ENCODE data around the gene ABCD3. TPM values are rescaled to one million over a fixed set of nuclear protein-coding genes. Genes with fewer than 3 reads are reported as not detected.

ABCD3 gene
- total RNA-seq, 1 experiment from 2014 or later, result 26.5 TPM

DNA sequence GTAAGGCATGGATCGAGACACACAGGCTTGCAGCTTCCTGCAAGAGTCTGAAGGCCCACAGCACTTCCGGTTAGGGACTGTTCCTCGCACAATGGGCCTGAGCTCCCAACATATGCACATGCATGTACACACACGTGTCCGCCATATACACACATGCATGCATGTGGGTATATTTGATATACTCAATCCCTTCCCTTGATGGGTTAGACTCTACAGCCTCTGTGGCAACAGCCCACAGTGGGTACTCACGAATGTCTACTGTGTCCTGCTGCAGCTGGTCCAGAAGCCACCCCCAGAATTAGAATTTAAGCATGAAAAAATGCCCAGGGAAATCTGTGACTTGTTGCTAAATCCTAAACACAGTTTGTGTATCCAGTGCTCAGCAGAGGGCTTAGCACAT lies 113.5 kb downstream of the ABCD3 start:
- Mint-ChIP-seq H3K4me3 (ENCODE audit: unreplicated experiment) (no peak overlapping the region), H3K27me3 (ENCODE audit: insufficient read depth, unreplicated experiment) (no peaks in the 10 kb centered on the region), H3K4me1 (ENCODE audit: insufficient read depth, unreplicated experiment) (peaks cover 47% of the 10 kb centered on the region), H3K27ac (ENCODE audit: low read depth, unreplicated experiment) (peak overlapping the region; percentile 79), H3K36me3 (ENCODE audit: insufficient read depth, unreplicated experiment) (peaks cover 76% of the 10 kb centered on the region), H3K9me3 (ENCODE audit: unreplicated experiment) (no peaks in the 10 kb centered on the region)
- TF ChIP-seq, protein P1, sequence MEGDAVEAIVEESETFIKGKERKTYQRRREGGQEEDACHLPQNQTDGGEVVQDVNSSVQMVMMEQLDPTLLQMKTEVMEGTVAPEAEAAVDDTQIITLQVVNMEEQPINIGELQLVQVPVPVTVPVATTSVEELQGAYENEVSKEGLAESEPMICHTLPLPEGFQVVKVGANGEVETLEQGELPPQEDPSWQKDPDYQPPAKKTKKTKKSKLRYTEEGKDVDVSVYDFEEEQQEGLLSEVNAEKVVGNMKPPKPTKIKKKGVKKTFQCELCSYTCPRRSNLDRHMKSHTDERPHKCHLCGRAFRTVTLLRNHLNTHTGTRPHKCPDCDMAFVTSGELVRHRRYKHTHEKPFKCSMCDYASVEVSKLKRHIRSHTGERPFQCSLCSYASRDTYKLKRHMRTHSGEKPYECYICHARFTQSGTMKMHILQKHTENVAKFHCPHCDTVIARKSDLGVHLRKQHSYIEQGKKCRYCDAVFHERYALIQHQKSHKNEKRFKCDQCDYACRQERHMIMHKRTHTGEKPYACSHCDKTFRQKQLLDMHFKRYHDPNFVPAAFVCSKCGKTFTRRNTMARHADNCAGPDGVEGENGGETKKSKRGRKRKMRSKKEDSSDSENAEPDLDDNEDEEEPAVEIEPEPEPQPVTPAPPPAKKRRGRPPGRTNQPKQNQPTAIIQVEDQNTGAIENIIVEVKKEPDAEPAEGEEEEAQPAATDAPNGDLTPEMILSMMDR (IDR thresholded peaks at IDR 0.05; ENCODE audit: unreplicated experiment), result no peak
- BruUV-seq (replicated peaks), result no TSS peak
- intact Hi-C loops (cut with micrococcal nuclease), result no loop called here
- CTCF ChIA-PET, result interaction anchor here (0.6 to 28.3 kb wide), 14 partner anchors 10 to 1630 kb away, joined by 3 to 457 read pairs (median 4); no protein-coding TSS in a partner anchor
- no peak for DNase-seq (ENCODE audit: unreplicated experiment)
- POLR2A ChIA-PET, result interaction anchor here (0.8 to 1.5 kb wide), 2 partner anchors 9 to 276 kb away, joined by 3 to 4 read pairs; no protein-coding TSS in a partner anchor

DNA sequence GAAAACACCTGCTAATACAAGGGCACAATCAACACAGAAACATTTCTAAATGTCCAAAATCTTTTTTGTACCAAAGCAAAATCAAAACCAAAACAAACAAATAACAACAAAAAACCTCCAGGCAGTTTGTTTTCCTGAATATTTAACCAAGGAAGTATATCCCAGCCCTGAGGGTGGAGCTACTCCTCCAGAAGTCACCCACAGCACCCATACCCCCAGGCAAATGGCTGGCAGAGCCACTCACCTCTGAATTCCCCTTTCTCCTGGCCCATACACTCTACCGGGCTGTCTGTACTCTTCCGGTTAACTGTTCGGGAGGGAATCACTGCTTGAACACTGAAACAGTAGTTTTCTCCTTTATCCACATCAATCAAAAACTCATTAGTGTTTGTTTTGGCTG lies 113.9 kb downstream of the ABCD3 start:
- H3K27ac Mint-ChIP-seq (ENCODE audit: low read depth, unreplicated experiment), result peak overlapping the region; percentile 79
- peaks cover 49% of the 10 kb centered on the region for H3K4me1 Mint-ChIP-seq (ENCODE audit: insufficient read depth, unreplicated experiment)
- no TSS peak for BruUV-seq (replicated peaks)
- CTCF ChIA-PET, result interaction anchor here (0.6 to 28.3 kb wide), 10 partner anchors 11 to 509 kb away, joined by 3 to 457 read pairs (median 4); no protein-coding TSS in a partner anchor
- H3K27me3 Mint-ChIP-seq (ENCODE audit: insufficient read depth, unreplicated experiment), result no peaks in the 10 kb centered on the region
- no peak overlapping the region for H3K4me3 Mint-ChIP-seq (ENCODE audit: unreplicated experiment)
- intact Hi-C loops (cut with micrococcal nuclease), result no loop called here
- peak; percentile 52 for DNase-seq (ENCODE audit: unreplicated experiment)
- peaks cover 76% of the 10 kb centered on the region for H3K36me3 Mint-ChIP-seq (ENCODE audit: insufficient read depth, unreplicated experiment)
- TF ChIP-seq, protein P1 (IDR thresholded peaks at IDR 0.05; ENCODE audit: unreplicated experiment), result peak; percentile 26
- no peaks in the 10 kb centered on the region for H3K9me3 Mint-ChIP-seq (ENCODE audit: unreplicated experiment)
- POLR2A ChIA-PET, result interaction anchor here (0.8 to 1.5 kb wide), 3 partner anchors 8 to 275 kb away, joined by 3 to 4 read pairs (median 3); no protein-coding TSS in a partner anchor

DNA sequence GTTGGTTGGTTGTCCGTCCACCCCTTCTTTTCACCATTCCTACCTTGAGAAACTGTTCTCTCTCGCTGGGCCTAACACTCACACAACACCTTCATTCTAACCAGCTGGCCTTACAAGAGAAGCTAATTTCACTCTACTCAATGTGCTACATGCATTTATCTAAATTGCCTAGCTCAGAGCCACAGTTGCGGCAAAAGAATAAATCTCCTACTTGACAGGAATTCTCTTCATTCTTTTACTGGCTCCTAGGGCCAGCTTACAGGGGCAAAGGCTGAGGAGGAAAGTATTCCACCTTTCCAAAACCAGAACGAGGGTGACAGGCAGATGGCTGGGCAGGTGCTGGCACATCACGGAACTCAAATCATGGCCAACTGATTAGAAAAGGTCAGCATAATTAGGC lies 116.9 kb downstream of the ABCD3 start:
- ChIA-PET POLR2A (interaction anchor here (0.5 to 0.9 kb wide), 3 partner anchors 86 to 266 kb away, joined by 3 to 5 read pairs (median 3); no protein-coding TSS in a partner anchor), CTCF (interaction anchor here (0.5 to 28.3 kb wide), 3 partner anchors 21 to 383 kb away, joined by 3 to 457 read pairs (median 5); no protein-coding TSS in a partner anchor)
- Mint-ChIP-seq H3K4me3 (ENCODE audit: unreplicated experiment) (no peak overlapping the region), H3K9me3 (ENCODE audit: unreplicated experiment) (no peaks in the 10 kb centered on the region), H3K27me3 (ENCODE audit: insufficient read depth, unreplicated experiment) (no peaks in the 10 kb centered on the region), H3K4me1 (ENCODE audit: insufficient read depth, unreplicated experiment) (peaks cover 67% of the 10 kb centered on the region), H3K36me3 (ENCODE audit: insufficient read depth, unreplicated experiment) (peaks cover 70% of the 10 kb centered on the region), H3K27ac (ENCODE audit: low read depth, unreplicated experiment) (peak overlapping the region; percentile 94)
- DNase-seq (ENCODE audit: unreplicated experiment), result no peak
- intact Hi-C loops (cut with micrococcal nuclease), result no loop called here
- no TSS peak for BruUV-seq (replicated peaks)
- TF ChIP-seq, protein P1 (IDR thresholded peaks at IDR 0.05; ENCODE audit: unreplicated experiment), result no peak

DNA sequence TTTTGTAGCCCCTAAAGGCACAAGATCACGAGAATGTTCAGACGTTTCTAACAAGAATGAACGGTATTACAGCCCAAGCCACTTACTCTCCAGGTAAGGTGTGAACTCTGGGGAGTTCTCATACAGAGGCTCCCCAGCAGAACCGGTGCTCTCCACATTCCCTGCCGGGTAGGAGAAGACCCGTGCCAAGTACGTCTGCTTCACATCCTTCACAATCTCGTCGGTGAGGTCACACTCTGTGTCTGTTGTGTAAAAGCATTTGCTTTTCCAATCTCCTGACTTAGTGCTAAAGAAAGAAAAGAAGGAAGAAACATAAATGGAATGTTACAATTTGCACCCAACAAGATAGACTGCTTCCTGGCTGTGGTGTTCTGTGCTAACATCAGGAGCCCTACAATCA lies 117.7 kb downstream of the ABCD3 start:
- no peaks in the 10 kb centered on the region for H3K9me3 Mint-ChIP-seq (ENCODE audit: unreplicated experiment)
- BruUV-seq (replicated peaks), result no TSS peak
- CTCF ChIA-PET, result interaction anchor here (1.4 to 28.3 kb wide), 2 partner anchors 22 to 268 kb away, joined by 5 to 457 read pairs; no protein-coding TSS in a partner anchor
- no peaks in the 10 kb centered on the region for H3K27me3 Mint-ChIP-seq (ENCODE audit: insufficient read depth, unreplicated experiment)
- intact Hi-C loops (cut with micrococcal nuclease), result no loop called here
- TF ChIP-seq, protein P1 (IDR thresholded peaks at IDR 0.05; ENCODE audit: unreplicated experiment), result no peak
- H3K4me1 Mint-ChIP-seq (ENCODE audit: insufficient read depth, unreplicated experiment), result peaks cover 64% of the 10 kb centered on the region
- peak overlapping the region; percentile 94 for H3K27ac Mint-ChIP-seq (ENCODE audit: low read depth, unreplicated experiment)
- peaks cover 62% of the 10 kb centered on the region for H3K36me3 Mint-ChIP-seq (ENCODE audit: insufficient read depth, unreplicated experiment)
- POLR2A ChIA-PET, result no interaction called here
- peak overlapping the region; percentile 31 for H3K4me3 Mint-ChIP-seq (ENCODE audit: unreplicated experiment)
- DNase-seq (ENCODE audit: unreplicated experiment), result no peak
